Mucosa of rectum (tissue), 2 donors: ENCODE measurements around the gene EDC3.
"Not testable (repeated sequence)": the region's sequence is repeated elsewhere in the genome, so short reads cannot be mapped to it uniquely, and the experiment has no call there.

ENCODE experiments used
- H3K27ac ChIP-seq, 2 donors: one replicate each; pipeline ENCODE4 v1.7.0; 2013; ENCODE audit warnings: inconsistent platforms in 2 of 2, low read depth in 2 of 2, low read length in 2 of 2
- H3K27me3 ChIP-seq, 2 donors: one replicate each; pipeline ENCODE4 v1.7.0; 2013; ENCODE audit warnings: low read length in 2 of 2; ENCODE audit not compliant: control insufficient read depth in 2 of 2, insufficient read depth in 2 of 2
- H3K36me3 ChIP-seq, 2 donors: one replicate each; pipeline ENCODE4 v1.7.0; 2013; ENCODE audit warnings: low read length in 2 of 2; ENCODE audit not compliant: control insufficient read depth in 2 of 2, insufficient read depth in 2 of 2
- H3K4me1 ChIP-seq, 2 donors: one replicate each; pipeline ENCODE4 v1.7.0; 2013; ENCODE audit warnings: low read length in 2 of 2, mild to moderate bottlenecking in 1 of 2; ENCODE audit not compliant: control insufficient read depth in 2 of 2, insufficient read depth in 2 of 2
- H3K4me3 ChIP-seq, 2 donors: one replicate each; pipeline ENCODE4 v1.7.0; 2013; ENCODE audit warnings: low read length in 2 of 2
- H3K9ac ChIP-seq, 2 donors: one replicate each; pipeline ENCODE4 v1.7.0; 2013; ENCODE audit warnings: low read length in 2 of 2, low read depth in 1 of 2, mild to moderate bottlenecking in 1 of 2
- H3K9me3 ChIP-seq, 2 donors: one replicate each; pipeline ENCODE4 v1.7.0; 2013; ENCODE audit warnings: low read length in 2 of 2; ENCODE audit not compliant: control insufficient read depth in 2 of 2
- donor health status: healthy.
- donor health status: Normal muscosa, but diverticular disease.

The EDC3 gene

DNA sequence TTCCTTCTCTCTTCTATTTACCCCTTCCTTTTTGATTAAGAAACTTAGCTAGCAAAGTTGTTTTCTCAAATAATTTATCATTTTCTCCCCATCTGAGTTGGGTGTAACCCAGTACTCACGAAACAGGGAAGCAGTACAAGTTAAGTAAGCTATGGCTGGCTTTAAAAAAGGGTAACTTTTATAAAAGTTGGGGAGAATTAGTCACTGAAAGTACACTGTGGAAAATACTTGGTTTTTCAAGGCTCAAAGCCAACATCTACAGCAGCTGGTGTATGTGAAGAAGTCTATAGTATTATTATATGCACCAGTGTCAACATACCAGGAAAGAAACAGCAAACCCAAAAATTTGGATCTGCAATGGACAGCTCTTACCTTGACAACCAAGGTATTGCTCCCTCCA is 54.7 kb downstream of the EDC3 start:
- Histone ChIP-seq H3K9ac (no peak overlapping the region), H3K27me3 (no peaks in the 10 kb centered on the region), H3K36me3 (peaks cover 32 to 39% of the 10 kb centered on the region in 2 donors), H3K9me3 (no peaks in the 10 kb centered on the region), H3K4me1 (peaks cover 18 to 26% of the 10 kb centered on the region in 2 donors), H3K27ac (no peak overlapping the region), H3K4me3 (no peak overlapping the region)

GRCh38 chr15:74636984-74637383 is 58.8 kb downstream of the EDC3 start:
- Histone ChIP-seq H3K9me3 (no peaks in the 10 kb centered on the region), H3K36me3 (peaks cover 64 to 71% of the 10 kb centered on the region in 2 donors), H3K4me3 (no peak overlapping the region), H3K27ac (no peak overlapping the region), H3K27me3 (no peaks in the 10 kb centered on the region), H3K9ac (no peak overlapping the region), H3K4me1 (peaks cover under 1 to 4% of the 10 kb centered on the region in 2 donors)

DNA sequence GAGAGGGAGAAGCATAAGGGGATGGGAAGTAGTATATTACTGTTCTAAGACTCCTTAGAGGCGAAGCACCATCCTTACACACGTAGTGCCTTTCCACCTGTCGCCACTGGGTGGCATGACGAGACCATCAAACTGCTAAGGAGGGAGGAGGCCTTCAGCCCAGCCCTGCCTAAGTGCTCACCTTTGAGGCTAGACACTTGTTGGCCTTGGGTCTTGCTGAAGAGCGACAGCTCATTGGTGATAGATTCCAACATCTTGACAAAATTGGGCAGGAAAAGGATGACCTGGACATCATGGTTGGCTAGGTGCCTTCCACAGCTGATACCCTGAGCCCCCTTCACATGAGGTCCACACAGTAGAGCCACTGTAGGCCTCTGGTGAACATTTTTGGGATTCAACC is 60.6 kb downstream of the EDC3 start:
- no peak overlapping the region for H3K27ac ChIP-seq
- no peaks in the 10 kb centered on the region for H3K27me3 ChIP-seq
- H3K9ac ChIP-seq: no peak overlapping the region
- H3K4me3 ChIP-seq: no peak overlapping the region
- H3K36me3 ChIP-seq: peaks cover 74 to 83% of the 10 kb centered on the region in 2 donors
- H3K9me3 ChIP-seq: no peaks in the 10 kb centered on the region
- H3K4me1 ChIP-seq: no peaks in the 10 kb centered on the region

DNA sequence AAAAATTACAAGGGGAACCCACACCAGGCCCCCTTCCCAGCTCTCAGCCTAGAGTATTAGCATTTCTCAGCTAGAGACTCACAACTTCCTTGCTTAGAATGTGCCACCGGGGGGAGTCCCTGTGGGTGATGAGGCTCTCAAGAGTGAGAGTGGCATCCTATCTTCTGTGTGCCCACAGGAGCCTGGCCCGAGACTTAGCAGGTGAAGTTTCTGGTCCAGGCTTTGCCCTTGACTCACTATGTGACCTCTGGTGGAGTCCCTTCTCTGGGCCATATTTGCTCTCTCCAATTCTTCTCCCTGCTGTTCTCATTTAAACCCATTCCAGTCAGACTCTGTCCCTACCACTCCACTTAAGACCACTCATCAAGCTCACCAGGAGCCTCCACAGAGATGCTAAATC is 62.0 kb downstream of the EDC3 start:
- H3K4me1 ChIP-seq: no peaks in the 10 kb centered on the region
- no peak overlapping the region for H3K4me3 ChIP-seq
- H3K27me3 ChIP-seq: no peaks in the 10 kb centered on the region
- H3K36me3 ChIP-seq: peaks cover 70 to 79% of the 10 kb centered on the region in 2 donors
- H3K27ac ChIP-seq: no peak overlapping the region
- no peaks in the 10 kb centered on the region for H3K9me3 ChIP-seq
- no peak overlapping the region for H3K9ac ChIP-seq

GRCh38 chr15:74632601-74633000 is 63.2 kb downstream of the EDC3 start:
- Histone ChIP-seq H3K4me3 (no peak overlapping the region), H3K9me3 (no peaks in the 10 kb centered on the region), H3K36me3 (peaks cover 80 to 86% of the 10 kb centered on the region in 2 donors), H3K27me3 (no peaks in the 10 kb centered on the region), H3K4me1 (no peaks in the 10 kb centered on the region), H3K27ac (no peak overlapping the region), H3K9ac (no peak overlapping the region)

GRCh38 chr15:74631935-74632560 is 63.8 kb downstream of the EDC3 start:
- H3K27me3 ChIP-seq: no peaks in the 10 kb centered on the region
- no peak overlapping the region for H3K4me3 ChIP-seq
- H3K9me3 ChIP-seq: no peaks in the 10 kb centered on the region
- no peak overlapping the region for H3K9ac ChIP-seq
- no peaks in the 10 kb centered on the region for H3K4me1 ChIP-seq
- no peak overlapping the region for H3K27ac ChIP-seq
- H3K36me3 ChIP-seq: peaks cover 80 to 86% of the 10 kb centered on the region in 2 donors

- no peaks in the 10 kb centered on the region for H3K27me3 ChIP-seq
- peaks cover 81 to 86% of the 10 kb centered on the region in 2 donors for H3K36me3 ChIP-seq
- H3K4me3 ChIP-seq: no peak overlapping the region
- no peaks in the 10 kb centered on the region for H3K9me3 ChIP-seq
- no peak overlapping the region for H3K9ac ChIP-seq
- H3K4me1 ChIP-seq: peaks cover 0 to 2% of the 10 kb centered on the region in 2 donors
- H3K27ac ChIP-seq: no peak overlapping the region
These were observed 64.4 kb downstream of the EDC3 start for GRCh38 chr15:74631408-74631807.

DNA sequence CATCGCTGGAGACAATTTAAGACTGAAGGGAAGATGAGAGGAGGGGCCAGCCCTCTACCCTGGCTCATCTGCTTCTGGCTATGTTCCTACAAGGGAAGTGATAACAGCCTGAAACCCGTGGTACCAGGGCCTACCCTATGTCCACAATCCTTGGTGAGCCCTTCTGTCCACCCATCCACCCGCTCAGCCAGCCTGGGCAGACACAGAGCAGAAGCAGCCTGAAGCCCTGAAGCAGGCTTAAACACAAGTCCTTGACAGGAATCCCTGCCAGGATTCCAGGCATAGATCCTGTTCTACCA is 64.8 kb downstream of the EDC3 start:
- Histone ChIP-seq H3K9me3 (no peaks in the 10 kb centered on the region), H3K4me3 (no peak overlapping the region), H3K27ac (no peak overlapping the region), H3K27me3 (no peaks in the 10 kb centered on the region), H3K36me3 (peaks cover 81 to 86% of the 10 kb centered on the region in 2 donors), H3K9ac (no peak overlapping the region), H3K4me1 (peaks cover 0 to 6% of the 10 kb centered on the region in 2 donors)

- Histone ChIP-seq H3K4me1 (peaks cover 0 to 8% of the 10 kb centered on the region in 2 donors), H3K27ac (no peak overlapping the region), H3K27me3 (no peaks in the 10 kb centered on the region), H3K9me3 (no peaks in the 10 kb centered on the region), H3K9ac (no peak overlapping the region), H3K36me3 (peaks cover 81 to 87% of the 10 kb centered on the region in 2 donors), H3K4me3 (no peak overlapping the region)
These were observed 65.3 kb downstream of the EDC3 start for GRCh38 chr15:74630284-74631086.

DNA sequence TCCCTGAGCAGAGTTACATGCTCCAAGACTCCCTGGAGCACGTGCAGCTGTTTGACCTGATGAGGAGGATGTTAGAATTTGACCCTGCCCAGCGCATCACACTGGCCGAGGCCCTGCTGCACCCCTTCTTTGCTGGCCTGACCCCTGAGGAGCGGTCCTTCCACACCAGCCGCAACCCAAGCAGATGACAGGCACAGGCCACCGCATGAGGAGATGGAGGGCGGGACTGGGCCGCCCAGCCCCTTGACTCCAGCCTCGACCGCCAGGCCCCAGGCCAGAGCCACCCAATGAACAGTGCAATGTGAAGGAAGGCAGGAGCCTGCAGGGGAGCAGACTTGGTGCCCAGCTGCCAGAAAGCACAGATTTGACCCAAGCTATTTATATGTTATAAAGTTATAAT is 66.1 kb downstream of the EDC3 start:
- H3K27me3 ChIP-seq, H3K4me1 ChIP-seq, H3K9ac ChIP-seq, H3K4me3 ChIP-seq, H3K9me3 ChIP-seq, H3K27ac ChIP-seq: not testable (repeated sequence)
- peaks cover 81 to 87% of the 10 kb centered on the region in 2 donors for H3K36me3 ChIP-seq
